Measurements from ENCODE around the gene SLC19A1. TPM values are rescaled to one million over a fixed set of nuclear protein-coding genes. Genes with fewer than 3 reads are reported as not detected.
A peak's percentile ranks its signal among the peaks of the same experiment; 100 is the strongest.

SLC19A1 gene
- total RNA-seq, 6 experiments from 2014 or later = 4.5 to 24.5 (median 15.7) TPM

DNA sequence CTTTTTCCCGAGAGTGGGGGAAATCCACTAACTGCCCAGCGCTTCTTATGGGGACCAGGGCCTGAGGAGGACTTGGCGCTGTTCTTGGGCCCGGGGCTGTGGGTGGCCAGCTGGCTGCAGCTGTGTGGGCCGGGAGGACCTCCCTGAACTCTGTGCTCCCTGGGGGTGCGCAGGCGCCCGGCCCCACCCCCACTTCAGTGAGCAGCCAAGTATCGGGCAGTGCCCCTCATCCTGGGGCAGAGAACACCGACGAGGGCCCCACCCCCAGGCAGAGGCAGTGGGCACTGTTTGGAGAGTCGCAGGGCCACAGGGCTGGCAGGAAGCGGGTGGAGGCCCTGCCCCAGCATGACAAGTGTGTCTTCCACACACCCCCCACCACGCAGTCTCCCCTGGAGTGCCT is 32.5 kb upstream of the SLC19A1 start:
- DNase-seq (peak in 1 of 3 donors; percentile 39), ATAC-seq (no peak)
- Histone ChIP-seq H3K27me3 (no peaks in the 10 kb centered on the region), H3K4me3 (no peak overlapping the region), H3K36me3 (no peaks in the 10 kb centered on the region), H3K9me3 (no peaks in the 10 kb centered on the region), H3K27ac (no peak overlapping the region), H3K4me1 (no peaks in the 10 kb centered on the region)
- intact Hi-C loops (cut with DNase I) = no loop called here
- TF ChIP-seq, protein P1, sequence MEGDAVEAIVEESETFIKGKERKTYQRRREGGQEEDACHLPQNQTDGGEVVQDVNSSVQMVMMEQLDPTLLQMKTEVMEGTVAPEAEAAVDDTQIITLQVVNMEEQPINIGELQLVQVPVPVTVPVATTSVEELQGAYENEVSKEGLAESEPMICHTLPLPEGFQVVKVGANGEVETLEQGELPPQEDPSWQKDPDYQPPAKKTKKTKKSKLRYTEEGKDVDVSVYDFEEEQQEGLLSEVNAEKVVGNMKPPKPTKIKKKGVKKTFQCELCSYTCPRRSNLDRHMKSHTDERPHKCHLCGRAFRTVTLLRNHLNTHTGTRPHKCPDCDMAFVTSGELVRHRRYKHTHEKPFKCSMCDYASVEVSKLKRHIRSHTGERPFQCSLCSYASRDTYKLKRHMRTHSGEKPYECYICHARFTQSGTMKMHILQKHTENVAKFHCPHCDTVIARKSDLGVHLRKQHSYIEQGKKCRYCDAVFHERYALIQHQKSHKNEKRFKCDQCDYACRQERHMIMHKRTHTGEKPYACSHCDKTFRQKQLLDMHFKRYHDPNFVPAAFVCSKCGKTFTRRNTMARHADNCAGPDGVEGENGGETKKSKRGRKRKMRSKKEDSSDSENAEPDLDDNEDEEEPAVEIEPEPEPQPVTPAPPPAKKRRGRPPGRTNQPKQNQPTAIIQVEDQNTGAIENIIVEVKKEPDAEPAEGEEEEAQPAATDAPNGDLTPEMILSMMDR (IDR thresholded peaks at IDR 0.05) = no peak
- no peak for TF ChIP-seq POLR2A (IDR thresholded peaks at IDR 0.05)
- WGBS (ENCODE audit: insufficient coverage, low coverage, low lambda C conversion rate, missing lambda C conversion rate) = 83% methylated on average over 1 of the region's 14 CpGs

DNA sequence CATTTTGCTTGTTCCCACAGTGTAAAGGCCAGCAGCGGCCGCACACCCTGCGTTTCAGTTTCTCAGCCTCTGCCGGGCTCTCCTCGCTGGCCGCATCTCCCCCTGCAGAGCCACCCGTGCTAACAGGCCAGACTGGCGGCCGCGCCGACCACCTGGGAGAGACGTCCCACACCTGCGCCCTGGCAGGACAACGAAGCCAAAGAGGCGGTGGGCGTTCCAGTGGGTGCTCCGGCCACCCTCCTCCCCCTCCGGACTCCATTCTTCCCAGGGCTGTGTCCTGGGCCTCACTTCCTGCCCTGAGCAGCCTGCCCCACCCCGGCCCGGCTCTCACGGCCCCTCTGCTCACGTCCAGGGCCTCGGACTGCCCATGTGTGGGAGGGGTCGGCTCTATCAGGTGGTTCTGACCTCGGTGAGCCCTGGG is 31.9 kb upstream of the SLC19A1 start:
- 72% methylated on average over 6 of the region's 25 CpGs for WGBS (ENCODE audit: insufficient coverage, low coverage, low lambda C conversion rate, missing lambda C conversion rate)
- Histone ChIP-seq H3K9me3 (no peaks in the 10 kb centered on the region), H3K36me3 (no peaks in the 10 kb centered on the region), H3K27me3 (no peaks in the 10 kb centered on the region), H3K27ac (no peak overlapping the region), H3K4me3 (no peak overlapping the region), H3K4me1 (no peaks in the 10 kb centered on the region)
- intact Hi-C loops (cut with DNase I) = no loop called here
- TF ChIP-seq, protein P1 (IDR thresholded peaks at IDR 0.05) = no peak
- no peak for TF ChIP-seq POLR2A (IDR thresholded peaks at IDR 0.05)
- DNase-seq (peak in 1 of 3 donors; percentile 30), ATAC-seq (no peak)

DNA sequence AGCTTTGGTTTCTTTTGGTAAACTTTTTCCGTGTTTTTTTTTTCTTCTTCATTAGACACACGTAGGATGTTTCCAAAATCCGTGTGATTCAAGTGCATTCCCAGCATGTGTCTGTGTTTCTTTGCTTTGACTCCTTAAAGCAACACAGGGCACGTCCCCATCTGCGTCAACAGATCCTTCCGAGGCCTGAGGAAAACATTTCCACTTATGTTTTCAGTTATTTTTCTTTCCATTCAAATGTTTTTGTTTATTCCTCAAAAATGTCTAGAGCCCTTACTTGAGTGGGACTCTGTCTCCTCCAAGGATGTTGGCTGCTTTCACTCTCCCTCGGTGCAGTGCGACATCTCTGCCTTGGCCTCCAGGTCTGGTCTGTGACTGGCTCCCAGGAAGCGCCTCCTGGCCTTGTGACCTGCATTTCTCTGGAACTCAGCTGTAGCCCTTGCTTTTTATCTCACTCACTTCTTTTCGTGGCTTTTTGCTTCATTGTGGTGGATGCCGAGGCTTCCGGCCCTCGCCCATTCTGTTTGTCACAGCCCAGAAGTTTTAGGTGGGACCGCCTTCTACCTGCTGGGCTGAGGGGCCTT is 31.3 kb upstream of the SLC19A1 start:
- no peak overlapping the region for H3K27ac ChIP-seq
- H3K4me3 ChIP-seq = no peak overlapping the region
- 73% methylated on average over 12 of the region's 14 CpGs for WGBS (ENCODE audit: insufficient coverage, low coverage, low lambda C conversion rate, missing lambda C conversion rate)
- no peaks in the 10 kb centered on the region for H3K36me3 ChIP-seq
- ATAC-seq (no peak), DNase-seq (peak in 1 of 3 donors; percentile 15)
- no peaks in the 10 kb centered on the region for H3K9me3 ChIP-seq
- H3K27me3 ChIP-seq = no peaks in the 10 kb centered on the region
- no peak for TF ChIP-seq POLR2A (IDR thresholded peaks at IDR 0.05)
- TF ChIP-seq, protein P1 (IDR thresholded peaks at IDR 0.05) = no peak
- no peaks in the 10 kb centered on the region for H3K4me1 ChIP-seq
- intact Hi-C loops (cut with DNase I) = no loop called here

DNA sequence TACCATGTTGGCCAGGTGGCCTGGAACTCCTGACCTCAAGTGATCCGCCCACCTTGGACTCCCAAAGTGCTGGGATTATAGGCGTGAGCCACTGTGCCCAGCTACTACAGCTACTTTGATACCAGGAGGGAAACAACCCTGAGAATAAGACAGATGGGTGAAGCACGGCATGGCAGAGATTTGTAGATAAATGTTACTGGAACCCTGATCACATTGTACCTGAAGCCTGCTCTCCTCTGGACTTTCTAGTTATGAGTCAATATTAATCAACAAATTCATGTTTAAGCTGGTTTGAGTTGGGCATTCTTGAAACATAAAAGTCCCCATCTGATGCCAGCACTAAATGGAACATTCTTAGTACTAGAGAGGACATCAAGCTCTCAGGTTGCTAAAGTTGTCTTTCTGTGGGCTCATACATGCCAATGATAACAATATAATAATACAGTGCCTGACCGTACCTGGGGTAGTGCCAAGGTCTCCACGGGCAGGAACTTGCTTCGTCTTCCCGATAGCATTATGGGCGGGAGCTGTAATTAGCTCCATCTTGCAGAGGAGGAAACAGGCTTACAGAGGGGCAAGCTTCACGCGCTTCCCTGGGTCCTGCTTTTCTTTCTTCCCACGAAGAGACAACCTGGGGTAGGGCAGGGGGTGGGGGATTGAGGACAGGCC is 30.7 kb upstream of the SLC19A1 start:
- Histone ChIP-seq H3K27ac (no peak overlapping the region), H3K27me3 (no peaks in the 10 kb centered on the region), H3K4me1 (no peaks in the 10 kb centered on the region), H3K9me3 (no peaks in the 10 kb centered on the region), H3K4me3 (no peak overlapping the region), H3K36me3 (no peaks in the 10 kb centered on the region)
- 53% methylated on average over 9 of the region's 11 CpGs for WGBS (ENCODE audit: insufficient coverage, low coverage, low lambda C conversion rate, missing lambda C conversion rate)
- intact Hi-C loops (cut with DNase I) = no loop called here
- DNase-seq = peak in 1 of 3 donors; percentile 19
- TF ChIP-seq POLR2A (IDR thresholded peaks at IDR 0.05) = no peak
- TF ChIP-seq, protein P1 (IDR thresholded peaks at IDR 0.05) = no peak
- ATAC-seq = no peak

Measured in right lobe of liver (tissue), 6 donors.